Heart right ventricle (tissue), 16 donors: ENCODE data around the gene C1orf53. TPM values are rescaled to one million over a fixed set of nuclear protein-coding genes. Genes with fewer than 3 reads are reported as not detected.
"Not testable (repeated sequence)": the region's sequence is repeated elsewhere in the genome, so short reads cannot be mapped to it uniquely, and the experiment has no call there.

Source experiments
- ATAC-seq, 8 donors: fragments of 200-7000 bp; cut with Tn5 transposase; one replicate each; pipeline ENCODE4 v1.9.1; 2020; ENCODE audit warnings: mild to moderate bottlenecking in 8 of 8, moderate library complexity in 8 of 8, moderate number of reproducible peaks in 1 of 8
- DNase-seq, 2 donors: peaks; one replicate each; pipeline ENCODE4 v3.0.0-alpha.2; 2020
- H3K27ac ChIP-seq, 10 donors: fragments of 200-600 bp; sonication (generic) in 2 of 10; one replicate each; pipeline versions ENCODE4 v1.5.0 to v1.8.0; 2020 to 2022; ENCODE audit warnings: mild to moderate bottlenecking in 3 of 10
- H3K27me3 ChIP-seq, 7 donors: fragments of 200-600 bp; one replicate each; pipeline ENCODE4 v1.8.0; 2021 to 2022; ENCODE audit warnings: mild to moderate bottlenecking in 2 of 7
- H3K36me3 ChIP-seq, 9 donors: fragments of 200-600 bp; sonication (generic) in 1 of 9; one replicate each; pipeline versions ENCODE4 v1.5.0 to v1.8.0; 2020 to 2022; ENCODE audit warnings: mild to moderate bottlenecking in 2 of 9
- H3K4me1 ChIP-seq, 9 donors: fragments of 200-600 bp; sonication (generic) in 1 of 9; one replicate each; pipeline versions ENCODE4 v1.5.0 to v1.8.0; 2020 to 2022; ENCODE audit warnings: mild to moderate bottlenecking in 4 of 9
- H3K4me3 ChIP-seq, 10 donors: fragments of 200-600 bp; sonication (generic) in 2 of 10; one replicate each; pipeline versions ENCODE4 v1.5.0 to v1.8.0; 2020 to 2022; ENCODE audit warnings: mild to moderate bottlenecking in 7 of 10, moderate library complexity in 2 of 10
- H3K9me3 ChIP-seq, 11 donors: fragments of 200-600 bp in 10 of 11; sonication (generic) in 2 of 11; one replicate each; pipeline versions ENCODE4 v1.5.0 to v1.8.0; 2013 to 2022; ENCODE audit warnings: mild to moderate bottlenecking in 2 of 11, control low read depth in 1 of 11, moderate library complexity in 1 of 11
- WGBS, 2 donors: extraction: QIAGEN DNeasy Blood & Tissue Kit; methylation state at CpG; one replicate each; pipeline ENCODE4 v1.1.7; 2013; ENCODE audit warnings: inconsistent platforms in 1 of 2; 5-methylcytosine and 5-hydroxymethylcytosine counted together
- intact Hi-C, 10 donors: fragments of 100-400 bp; cut with DNase I; formaldehyde crosslinking; loops; one replicate each; pipeline versions ENCODE4 v1.11.1 to v1.14.2; 2022
- polyA plus RNA-seq, 2 donors: library from polyadenylated mRNA; stranded (reverse); fragments of 200-250 nt; gene quantifications; one replicate each; pipeline ENCODE4 v1.2.3, GENCODE V29; 2013
- total RNA-seq, 10 donors: library from RNA; stranded (reverse); fragmentation: NEBNext Ultra II Directional in 3 of 10; extraction: Animal tissue kit (Norgen Biotek cat#: 25700) in 3 of 10; gene quantifications; one replicate each; pipeline versions ENCODE4 v1.2.1 to v1.2.4, GENCODE V29; 2021 to 2023
- TF ChIP-seq, protein P1 (sequence below), 9 donors: fragments of 200-600 bp; sonication (generic) in 2 of 9; IDR thresholded peaks; one replicate each; pipeline versions ENCODE4 v1.5.0 to v1.8.0; 2021 to 2022; ENCODE audit warnings: antibody characterized with exemption in 9 of 9, mild to moderate bottlenecking in 5 of 9, moderate library complexity in 1 of 9
- donor health status: Arrhythmogenic right ventricular cardiomyopathy.
- donor health status: ischemic (EF 13 %, LVEDD 7.1; RV severe dilation, severe dysfunction).
- donor health status: healthy with polysubstance abuse.
- donor health status: DM: no; HTN: yes; CAD: no.
- donor health status: DM: no; HTN: no; CAD: no.
- donor health status: ischemic (EF 25% LVEDD 6.9; RV normal size, moderate dysfunction).
- donor health status: ischemic (EF 25% LVEDD 5.7; RV mildly dilated, moderate dysfunction).
- donor health status: healthy.
- donor health status: DM: yes; HTN: yes; CAD: no.
- donor health status: Ischemic cardiomyopathy.
- donor health status: ischemic (EF 35%, LVEDD 5.7; RV mildly dilated, moderate dysfunction).
- donor health status: nonischemic (EF 11% LVEDD 7.7; RV severe dilation, severe dysfunction).
- donor health status: DM: yes; HTN: yes; CAD: no.
- donor health status: PGD.
- donor health status: ischemic (EF 29% LVEDD 5.4; RV normal size, mild dysfunction).
- donor health status: nonischemic (EF 23%, LVEDD 6.1; RV moderate dilation, normal function).

Gene C1orf53
- total and polyA plus RNA-seq, 12 donors, result 2.9 to 10.7 (median 5.9) TPM

DNA sequence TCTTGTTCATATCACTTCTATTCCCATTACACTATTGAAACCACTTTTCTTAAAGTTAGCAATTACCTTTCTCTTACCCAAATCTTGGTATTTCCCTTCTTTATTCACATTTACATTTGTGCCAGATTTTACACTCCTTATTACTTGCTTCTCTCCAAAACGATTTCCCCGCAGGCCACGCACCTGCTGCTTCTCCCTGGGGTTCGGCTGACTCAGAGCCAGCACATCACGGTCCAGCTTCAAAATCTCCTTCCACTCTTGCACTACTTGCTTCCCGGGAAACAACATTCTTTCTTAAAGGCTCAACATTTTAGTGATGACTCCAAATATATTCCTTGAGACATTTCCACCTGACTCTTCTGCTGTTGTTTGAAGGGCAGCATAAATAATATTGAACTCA lies 35.5 kb downstream of the C1orf53 start:
- Histone ChIP-seq H3K4me1 (no peaks in the 10 kb centered on the region), H3K4me3 (no peak overlapping the region), H3K9me3 (no peaks in the 10 kb centered on the region), H3K27ac (no peak overlapping the region), H3K36me3 (no peaks in the 10 kb centered on the region), H3K27me3 (peaks cover 0 to 59% (median 31%) of the 10 kb centered on the region in 7 donors)
- intact Hi-C loops, result no loop called here
- TF ChIP-seq, protein P1, sequence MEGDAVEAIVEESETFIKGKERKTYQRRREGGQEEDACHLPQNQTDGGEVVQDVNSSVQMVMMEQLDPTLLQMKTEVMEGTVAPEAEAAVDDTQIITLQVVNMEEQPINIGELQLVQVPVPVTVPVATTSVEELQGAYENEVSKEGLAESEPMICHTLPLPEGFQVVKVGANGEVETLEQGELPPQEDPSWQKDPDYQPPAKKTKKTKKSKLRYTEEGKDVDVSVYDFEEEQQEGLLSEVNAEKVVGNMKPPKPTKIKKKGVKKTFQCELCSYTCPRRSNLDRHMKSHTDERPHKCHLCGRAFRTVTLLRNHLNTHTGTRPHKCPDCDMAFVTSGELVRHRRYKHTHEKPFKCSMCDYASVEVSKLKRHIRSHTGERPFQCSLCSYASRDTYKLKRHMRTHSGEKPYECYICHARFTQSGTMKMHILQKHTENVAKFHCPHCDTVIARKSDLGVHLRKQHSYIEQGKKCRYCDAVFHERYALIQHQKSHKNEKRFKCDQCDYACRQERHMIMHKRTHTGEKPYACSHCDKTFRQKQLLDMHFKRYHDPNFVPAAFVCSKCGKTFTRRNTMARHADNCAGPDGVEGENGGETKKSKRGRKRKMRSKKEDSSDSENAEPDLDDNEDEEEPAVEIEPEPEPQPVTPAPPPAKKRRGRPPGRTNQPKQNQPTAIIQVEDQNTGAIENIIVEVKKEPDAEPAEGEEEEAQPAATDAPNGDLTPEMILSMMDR (IDR thresholded peaks at IDR 0.05), result no peak
- no peak for DNase-seq
- WGBS, 2 donors, result 80 to 86% methylated on average over 6 of the region's 6 CpGs
- ATAC-seq, result no peak

DNA sequence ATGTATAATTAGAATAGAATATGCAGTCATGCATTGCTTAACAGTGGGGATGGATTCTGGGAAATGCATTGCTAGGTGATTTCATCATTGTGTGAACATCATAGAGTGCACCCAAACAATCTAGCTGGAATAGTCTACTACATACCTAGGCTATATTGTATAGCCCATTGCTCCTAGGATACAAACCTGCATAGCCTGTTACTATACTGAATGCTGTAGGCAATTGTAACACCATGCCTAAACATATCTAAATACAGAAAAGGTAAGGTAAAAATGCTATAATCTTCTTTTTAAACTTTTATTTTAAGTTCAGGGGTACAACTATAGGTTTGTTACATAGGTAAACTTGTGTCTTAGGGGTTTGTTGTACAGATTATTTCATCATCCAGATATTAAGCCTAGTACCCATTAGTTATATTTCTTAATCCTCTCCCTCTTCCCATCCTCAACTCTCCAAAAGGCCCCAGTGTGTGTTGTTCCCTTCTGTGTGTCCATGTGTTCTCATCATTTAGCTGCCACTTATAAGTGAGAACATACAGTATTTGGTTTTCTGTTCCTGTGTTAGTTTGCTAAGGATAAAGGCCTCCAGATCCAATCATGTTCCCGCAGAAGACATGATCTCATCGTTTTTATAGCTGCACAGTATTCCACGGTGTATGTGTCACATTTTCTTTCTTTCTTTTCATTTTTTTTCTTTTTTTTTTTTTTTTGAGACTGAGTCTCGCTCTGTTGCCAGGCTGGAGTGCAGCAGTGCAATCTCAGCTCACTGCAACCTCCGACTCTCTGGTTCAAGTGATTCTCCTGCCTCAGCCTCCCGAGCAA lies 36.9 kb downstream of the C1orf53 start:
- H3K36me3 ChIP-seq, DNase-seq, H3K9me3 ChIP-seq, H3K4me1 ChIP-seq, ATAC-seq, H3K27ac ChIP-seq, intact Hi-C loops, H3K4me3 ChIP-seq: not testable (repeated sequence)
- 82 to 84% methylated on average over 6 of the region's 6 CpGs for WGBS, 2 donors
- H3K27me3 ChIP-seq, result peaks cover 0 to 44% (median 17%) of the 10 kb centered on the region in 7 donors

DNA sequence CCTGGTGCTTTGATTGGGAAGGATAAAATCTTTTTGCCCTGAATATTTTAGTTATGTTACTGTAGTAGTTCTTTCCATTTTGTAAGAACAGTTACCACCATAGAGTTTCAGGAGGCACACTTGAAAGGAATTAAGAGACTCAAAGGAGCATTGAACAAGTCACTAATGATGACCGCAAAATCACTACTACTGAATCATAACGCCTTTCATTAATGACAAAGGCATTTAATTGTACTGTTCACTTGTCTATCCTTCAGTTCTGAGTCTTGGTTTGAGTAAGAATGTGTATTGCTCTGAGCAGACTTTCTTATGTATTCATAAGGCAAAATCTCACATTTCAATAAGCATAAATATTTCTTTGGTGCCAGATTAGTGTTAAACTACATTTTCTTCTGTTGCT lies 39.6 kb downstream of the C1orf53 start:
- Histone ChIP-seq H3K4me3 (no peak overlapping the region), H3K4me1 (no peaks in the 10 kb centered on the region), H3K27me3 (peaks cover 0 to 30% (median 4%) of the 10 kb centered on the region in 7 donors), H3K36me3 (no peaks in the 10 kb centered on the region), H3K27ac (no peak overlapping the region), H3K9me3 (no peaks in the 10 kb centered on the region)
- 97% methylated on average over 2 of the region's 2 CpGs for WGBS, 2 donors
- ATAC-seq (no peak), DNase-seq (no peak)
- intact Hi-C loops, result no loop called here
- TF ChIP-seq, protein P1 (IDR thresholded peaks at IDR 0.05), result no peak

DNA sequence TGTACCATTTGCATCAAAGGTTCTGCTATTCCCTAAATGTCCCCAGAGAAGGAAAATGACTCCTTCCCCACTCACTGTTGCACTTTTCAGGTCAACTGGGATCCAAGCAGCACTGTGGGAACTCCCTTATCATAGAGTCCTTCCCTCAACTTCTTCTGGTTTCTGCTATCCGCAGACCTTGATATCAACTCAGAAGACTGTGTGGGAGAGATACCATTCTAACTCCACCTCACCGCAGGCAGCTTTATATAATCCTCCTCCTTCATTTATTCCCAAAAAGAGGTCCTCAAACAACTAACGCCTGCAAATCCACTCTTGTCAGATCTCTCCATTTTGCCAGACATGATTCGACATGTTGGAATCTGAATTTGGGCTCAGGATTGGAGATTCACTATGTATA lies 42.1 kb downstream of the C1orf53 start:
- WGBS, 2 donors, result 78 to 84% methylated on average over 4 of the region's 4 CpGs
- H3K36me3 ChIP-seq, result no peaks in the 10 kb centered on the region
- intact Hi-C loops, result no loop called here

More for the DNA sequence above, 42.1 kb downstream of the C1orf53 start:
- Histone ChIP-seq H3K27ac (no peak overlapping the region), H3K27me3 (peaks cover 0 to 25% (median 0%) of the 10 kb centered on the region in 7 donors), H3K4me1 (no peaks in the 10 kb centered on the region), H3K9me3 (no peaks in the 10 kb centered on the region), H3K4me3 (no peak overlapping the region)
- ATAC-seq (no peak), DNase-seq (no peak)
- TF ChIP-seq, protein P1 (IDR thresholded peaks at IDR 0.05), result no peak
